Measurements from ENCODE around the gene MAGOH.

DNA sequence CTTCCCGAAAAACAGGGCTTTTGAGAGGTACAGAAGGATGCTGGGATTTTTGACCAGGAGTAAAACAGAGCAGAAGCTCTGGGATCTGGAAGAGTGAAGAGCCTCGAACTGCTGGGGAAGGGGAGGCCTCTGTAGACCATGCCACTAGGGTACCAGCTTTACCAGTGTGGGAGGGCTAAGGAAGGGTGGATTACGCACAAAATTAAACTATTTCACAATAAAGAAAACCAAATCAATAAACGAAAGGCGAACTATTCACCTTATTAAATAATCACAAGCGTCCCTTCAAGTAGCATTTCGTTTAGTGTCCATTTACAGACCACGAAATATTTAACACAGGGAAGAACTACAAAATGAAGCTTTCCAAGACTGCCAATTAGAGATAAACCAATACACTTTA is 18.6 kb downstream of the MAGOH start:
- no peak for TF ChIP-seq ETS2 (tag; IDR thresholded peaks at IDR 0.05; ENCODE audit: borderline replicate concordance, poor library complexity, severe bottlenecking)
- no peak for TF ChIP-seq RBM17 (IDR thresholded peaks at IDR 0.05; ENCODE audit: borderline replicate concordance, low read depth, low read length)
- TF ChIP-seq CEBPZ (IDR thresholded peaks at IDR 0.05; ENCODE audit: borderline replicate concordance, low read depth, low read length), result no peak
- TF ChIP-seq MXI1 (IDR thresholded peaks at IDR 0.05; ENCODE audit: low read depth, low read length), result no peak
- TF ChIP-seq, protein P1, sequence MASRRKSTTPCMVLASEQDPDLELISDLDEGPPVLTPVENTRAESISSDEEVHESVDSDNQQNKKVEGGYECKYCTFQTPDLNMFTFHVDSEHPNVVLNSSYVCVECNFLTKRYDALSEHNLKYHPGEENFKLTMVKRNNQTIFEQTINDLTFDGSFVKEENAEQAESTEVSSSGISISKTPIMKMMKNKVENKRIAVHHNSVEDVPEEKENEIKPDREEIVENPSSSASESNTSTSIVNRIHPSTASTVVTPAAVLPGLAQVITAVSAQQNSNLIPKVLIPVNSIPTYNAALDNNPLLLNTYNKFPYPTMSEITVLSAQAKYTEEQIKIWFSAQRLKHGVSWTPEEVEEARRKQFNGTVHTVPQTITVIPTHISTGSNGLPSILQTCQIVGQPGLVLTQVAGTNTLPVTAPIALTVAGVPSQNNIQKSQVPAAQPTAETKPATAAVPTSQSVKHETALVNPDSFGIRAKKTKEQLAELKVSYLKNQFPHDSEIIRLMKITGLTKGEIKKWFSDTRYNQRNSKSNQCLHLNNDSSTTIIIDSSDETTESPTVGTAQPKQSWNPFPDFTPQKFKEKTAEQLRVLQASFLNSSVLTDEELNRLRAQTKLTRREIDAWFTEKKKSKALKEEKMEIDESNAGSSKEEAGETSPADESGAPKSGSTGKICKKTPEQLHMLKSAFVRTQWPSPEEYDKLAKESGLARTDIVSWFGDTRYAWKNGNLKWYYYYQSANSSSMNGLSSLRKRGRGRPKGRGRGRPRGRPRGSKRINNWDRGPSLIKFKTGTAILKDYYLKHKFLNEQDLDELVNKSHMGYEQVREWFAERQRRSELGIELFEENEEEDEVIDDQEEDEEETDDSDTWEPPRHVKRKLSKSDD (conservative IDR thresholded peaks at IDR 0.05; ENCODE audit: low read length), result no peak
- no peak for TF ChIP-seq ZNF274 (IDR thresholded peaks at IDR 0.05; ENCODE audit: borderline replicate concordance, low read depth, low read length)
- TF ChIP-seq MLX (CRISPR knock-in tag; conservative IDR thresholded peaks at IDR 0.05), result no peak
- TF ChIP-seq EZH2 (IDR thresholded peaks at IDR 0.05; ENCODE audit: borderline replicate concordance, low read depth, low read length), result no peak
- TF ChIP-seq NFATC3 (IDR thresholded peaks at IDR 0.05), result no peak
- TF ChIP-seq HLTF (IDR thresholded peaks at IDR 0.05), result no peak
- TF ChIP-seq GATAD2B (IDR thresholded peaks at IDR 0.05; ENCODE audit: borderline replicate concordance), result no peak
- peak; percentile 82 for TF ChIP-seq CEBPB (tag; IDR thresholded peaks at IDR 0.05)
- TF ChIP-seq CREBBP (IDR thresholded peaks at IDR 0.05; ENCODE audit: low read depth, low read length), result no peak

Measured in K562 (cell line).